Naive B cell (primary cell): Measurements from ENCODE around the gene FOCAD. TPM values are rescaled to one million over a fixed set of nuclear protein-coding genes. Genes with fewer than 3 reads are reported as not detected.

Experiments used
- ATAC-seq, 2 donors: fragments of 150-1000 bp; cut with Tn5 transposase; 2 replicates each; pipeline ENCODE4 v1.10.0; 2021; ENCODE audit warnings: low read depth in 2 of 2, mild to moderate bottlenecking in 2 of 2, moderate library complexity in 2 of 2
- DNase-seq: peaks from one replicate; pipeline ENCODE4 v3.0.0; 2022
- H3K27ac Mint-ChIP-seq, 6 donors: one replicate each; pipeline ENCODE4 v1.8.0; 2020 to 2022; ENCODE audit warnings: mild to moderate bottlenecking in 6 of 6, mixed read lengths in 6 of 6, moderate library complexity in 5 of 6, inconsistent platforms in 2 of 6
- H3K27me3 Mint-ChIP-seq, 3 donors: one replicate each; pipeline ENCODE4 v1.8.0; 2021 to 2022; ENCODE audit warnings: mixed read lengths in 3 of 3, mild to moderate bottlenecking in 1 of 3
- H3K36me3 Mint-ChIP-seq, 2 donors: one replicate each; pipeline ENCODE4 v1.8.0; 2020 to 2022; ENCODE audit warnings: mixed read lengths in 2 of 2, inconsistent platforms in 1 of 2, mild to moderate bottlenecking in 1 of 2
- H3K4me1 Mint-ChIP-seq, 3 donors: one replicate each; pipeline ENCODE4 v1.8.0; 2020 to 2022; ENCODE audit warnings: mixed read lengths in 3 of 3, inconsistent platforms in 1 of 3, mild to moderate bottlenecking in 1 of 3, moderate library complexity in 1 of 3
- H3K4me3 Mint-ChIP-seq, 8 donors: one replicate each; pipeline ENCODE4 v1.8.0; 2020 to 2022; ENCODE audit warnings: mild to moderate bottlenecking in 8 of 8, mixed read lengths in 8 of 8, moderate library complexity in 8 of 8, inconsistent platforms in 2 of 8
- H3K9me3 Mint-ChIP-seq, 7 donors: one replicate each; pipeline ENCODE4 v1.8.0; 2020 to 2022; ENCODE audit warnings: mixed read lengths in 7 of 7, mild to moderate bottlenecking in 5 of 7, inconsistent platforms in 2 of 7, moderate library complexity in 1 of 7
- polyA plus RNA-seq, 6 donors: library from polyadenylated mRNA; unstranded; fragments of 300-500 nt; fragmentation: Illumina TruSeq; gene quantifications; one replicate each; pipeline ENCODE4 v1.2.3, GENCODE V29; 2021; ENCODE audit warnings: low read depth in 6 of 6

Gene FOCAD
- polyA plus RNA-seq, 6 donors from 2014 or later = 3.0 to 9.2 (median 5.5) TPM

GRCh38 chr9:20988671-20989315, 304.7 kb downstream of the FOCAD start:
- H3K27ac Mint-ChIP-seq = peak overlapping the region in 1 of 6 donors; percentile 11
- peaks cover 16 to 18% of the 10 kb centered on the region in 2 donors for H3K36me3 Mint-ChIP-seq
- H3K4me1 Mint-ChIP-seq = peaks cover 0 to 18% (median 0%) of the 10 kb centered on the region in 3 donors
- no peaks in the 10 kb centered on the region for H3K9me3 Mint-ChIP-seq
- H3K4me3 Mint-ChIP-seq = no peak overlapping the region
- DNase-seq (no peak), ATAC-seq (no peak)
- H3K27me3 Mint-ChIP-seq = no peaks in the 10 kb centered on the region

- H3K4me1 Mint-ChIP-seq = peaks cover 0 to 26% (median under 1%) of the 10 kb centered on the region in 3 donors
- peak overlapping the region in 1 of 8 donors; percentile 22 for H3K4me3 Mint-ChIP-seq
- no peaks in the 10 kb centered on the region for H3K9me3 Mint-ChIP-seq
- peak overlapping the region in 1 of 6 donors; percentile 79 for H3K27ac Mint-ChIP-seq
- ATAC-seq (no peak), DNase-seq (no peak)
- H3K36me3 Mint-ChIP-seq = peaks cover 16 to 18% of the 10 kb centered on the region in 2 donors
- H3K27me3 Mint-ChIP-seq = no peaks in the 10 kb centered on the region
These were observed 305.9 kb downstream of the FOCAD start for GRCh38 chr9:20989923-20990341.

- ATAC-seq (no peak), DNase-seq (no peak)
- Mint-ChIP-seq H3K4me3 (no peak overlapping the region), H3K27ac (no peak overlapping the region), H3K4me1 (peaks cover 4 to 35% (median 10%) of the 10 kb centered on the region in 3 donors), H3K9me3 (no peaks in the 10 kb centered on the region), H3K27me3 (no peaks in the 10 kb centered on the region), H3K36me3 (peaks cover 16 to 19% of the 10 kb centered on the region in 2 donors)
These were observed 306.8 kb downstream of the FOCAD start for GRCh38 chr9:20990867-20991266.

- Mint-ChIP-seq H3K36me3 (peaks cover 9 to 24% of the 10 kb centered on the region in 2 donors), H3K27me3 (no peaks in the 10 kb centered on the region), H3K27ac (no peak overlapping the region), H3K9me3 (no peaks in the 10 kb centered on the region), H3K4me3 (no peak overlapping the region), H3K4me1 (peaks cover 21 to 62% (median 31%) of the 10 kb centered on the region in 3 donors)
- ATAC-seq = no peak
- no peak for DNase-seq
These were observed 310.4 kb downstream of the FOCAD start for GRCh38 chr9:20994486-20994885.

GRCh38 chr9:20995616-20996015, 311.6 kb downstream of the FOCAD start:
- peaks cover 0 to 2% (median 0%) of the 10 kb centered on the region in 7 donors for H3K9me3 Mint-ChIP-seq
- no peak for ATAC-seq
- H3K36me3 Mint-ChIP-seq = peaks cover 3 to 18% of the 10 kb centered on the region in 2 donors
- no peak overlapping the region for H3K27ac Mint-ChIP-seq
- H3K27me3 Mint-ChIP-seq = no peaks in the 10 kb centered on the region
- H3K4me3 Mint-ChIP-seq = peak overlapping the region in 3 of 8 donors; percentile 62 to 83 (median 67)
- DNase-seq = no peak
- H3K4me1 Mint-ChIP-seq = peaks cover 21 to 53% (median 31%) of the 10 kb centered on the region in 3 donors

GRCh38 chr9:20996809-20997208, 312.8 kb downstream of the FOCAD start:
- Mint-ChIP-seq H3K27ac (peak overlapping the region in 3 of 6 donors; percentile 65 to 76 (median 65)), H3K27me3 (no peaks in the 10 kb centered on the region), H3K4me1 (peaks cover 21 to 45% (median 31%) of the 10 kb centered on the region in 3 donors), H3K9me3 (peaks cover 6 to 10% (median 7%) of the 10 kb centered on the region in 7 donors), H3K4me3 (peak overlapping the region in 5 of 8 donors; percentile 16 to 83 (median 70)), H3K36me3 (peaks cover 11 to 23% of the 10 kb centered on the region in 2 donors)
- ATAC-seq (no peak), DNase-seq (no peak)

DNA sequence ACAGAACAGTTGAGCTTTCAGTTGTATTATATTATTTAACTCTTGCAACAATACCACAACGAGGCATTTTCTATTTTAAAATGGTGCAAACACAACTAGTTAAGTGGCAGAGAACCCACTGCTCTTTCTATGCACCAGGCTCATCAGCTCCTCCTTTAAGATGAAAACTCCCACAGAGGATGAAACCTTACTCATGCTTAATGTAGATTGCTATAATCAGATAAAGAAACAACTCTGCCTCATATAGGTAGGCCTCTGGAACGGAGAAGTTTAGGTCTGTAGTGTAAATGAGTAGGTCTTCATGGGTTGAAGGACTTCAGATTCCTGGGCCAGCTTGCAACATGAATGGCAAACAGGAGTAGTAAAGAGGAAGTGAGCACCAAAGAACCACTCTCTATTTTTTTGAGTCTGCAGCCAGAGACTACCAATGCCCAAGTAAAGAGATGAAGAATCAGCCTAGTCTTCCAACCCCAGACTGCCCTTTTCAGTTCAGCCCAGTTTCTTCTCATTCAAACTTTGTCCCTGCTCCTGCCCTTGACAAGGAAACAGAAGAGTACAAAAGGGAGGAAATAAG, 313.5 kb downstream of the FOCAD start:
- H3K9me3 Mint-ChIP-seq = peaks cover 6 to 15% (median 7%) of the 10 kb centered on the region in 7 donors
- H3K27ac Mint-ChIP-seq = peak overlapping the region in 3 of 6 donors; percentile 26 to 80 (median 76)
- DNase-seq = no peak
- no peaks in the 10 kb centered on the region for H3K27me3 Mint-ChIP-seq
- H3K36me3 Mint-ChIP-seq = peaks cover 11 to 31% of the 10 kb centered on the region in 2 donors
- H3K4me3 Mint-ChIP-seq = peak overlapping the region in 4 of 8 donors; percentile 35 to 83 (median 68)
- peaks cover 21 to 45% (median 31%) of the 10 kb centered on the region in 3 donors for H3K4me1 Mint-ChIP-seq
- peak; percentile 55 to 61 for ATAC-seq

DNA sequence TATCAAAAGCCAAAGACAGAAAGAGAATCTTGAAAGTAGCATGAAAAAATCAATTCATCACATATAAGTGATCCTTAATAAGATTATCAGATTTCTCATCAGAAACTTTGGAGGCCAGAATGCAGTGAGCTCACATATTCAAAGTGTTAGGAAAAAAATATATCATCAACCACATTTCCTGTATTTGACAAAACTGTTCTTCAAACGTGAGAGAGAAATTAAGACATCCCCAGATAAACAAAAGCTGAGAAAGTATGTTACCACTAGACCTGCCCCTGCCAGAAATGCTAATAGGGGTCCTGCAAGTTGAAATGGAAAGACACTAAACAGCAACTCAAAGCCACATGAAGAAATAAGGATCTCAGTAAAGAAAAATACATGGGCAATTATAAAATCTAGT, 317.5 kb downstream of the FOCAD start:
- ATAC-seq (no peak), DNase-seq (no peak)
- H3K27ac Mint-ChIP-seq = no peak overlapping the region
- H3K4me1 Mint-ChIP-seq = peaks cover 13 to 20% (median 14%) of the 10 kb centered on the region in 3 donors
- peaks cover 31 to 44% of the 10 kb centered on the region in 2 donors for H3K36me3 Mint-ChIP-seq
- H3K4me3 Mint-ChIP-seq = no peak overlapping the region
- H3K9me3 Mint-ChIP-seq = peaks cover 6 to 15% (median 7%) of the 10 kb centered on the region in 7 donors
- no peaks in the 10 kb centered on the region for H3K27me3 Mint-ChIP-seq

GRCh38 chr9:21002040-21002439, 318.0 kb downstream of the FOCAD start:
- H3K27me3 Mint-ChIP-seq = no peaks in the 10 kb centered on the region
- H3K4me1 Mint-ChIP-seq = peaks cover 9 to 16% (median 10%) of the 10 kb centered on the region in 3 donors
- H3K36me3 Mint-ChIP-seq = peaks cover 36 to 48% of the 10 kb centered on the region in 2 donors
- H3K27ac Mint-ChIP-seq = no peak overlapping the region
- H3K9me3 Mint-ChIP-seq = peaks cover 6 to 15% (median 7%) of the 10 kb centered on the region in 7 donors
- ATAC-seq (no peak), DNase-seq (no peak)
- H3K4me3 Mint-ChIP-seq = no peak overlapping the region

DNA sequence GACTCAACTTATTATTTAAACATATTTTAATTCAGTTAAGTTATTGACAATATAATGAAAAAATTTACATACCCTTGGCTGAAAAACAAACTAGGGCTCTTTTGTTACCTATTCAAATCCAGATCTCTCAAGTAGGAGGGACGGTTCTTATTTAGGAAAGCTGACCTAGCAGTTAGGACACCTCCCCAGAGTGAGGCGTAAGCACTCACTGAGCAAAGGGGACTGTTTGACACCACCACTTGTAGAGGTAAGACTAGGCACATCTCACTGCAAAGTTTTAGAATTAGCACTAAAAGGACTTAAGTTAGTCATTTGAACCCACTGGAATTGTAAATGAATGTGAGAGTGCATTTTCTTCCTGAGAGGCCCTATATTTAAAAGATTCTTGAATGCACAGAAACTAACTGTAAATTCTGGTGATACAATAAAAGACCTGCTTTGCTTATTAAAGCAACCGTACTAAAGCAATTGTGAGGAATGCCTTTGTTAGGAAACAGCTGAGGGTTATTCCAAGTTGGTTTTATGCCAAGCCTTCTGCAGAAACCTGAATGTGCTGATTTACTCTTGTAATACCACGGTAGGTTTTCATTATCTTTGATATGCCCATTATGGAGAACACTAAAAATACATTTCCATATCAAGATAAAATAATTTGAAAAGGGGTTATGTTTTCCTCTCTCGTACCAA, 331.2 kb downstream of the FOCAD start:
- no peak for DNase-seq
- no peak for ATAC-seq
- H3K27ac Mint-ChIP-seq = no peak overlapping the region
- no peaks in the 10 kb centered on the region for H3K9me3 Mint-ChIP-seq
- H3K27me3 Mint-ChIP-seq = no peaks in the 10 kb centered on the region
- no peak overlapping the region for H3K4me3 Mint-ChIP-seq
- peaks cover 9 to 25% (median 11%) of the 10 kb centered on the region in 3 donors for H3K4me1 Mint-ChIP-seq
- peaks cover 16 to 23% of the 10 kb centered on the region in 2 donors for H3K36me3 Mint-ChIP-seq

- H3K4me3 Mint-ChIP-seq = no peak overlapping the region
- H3K27ac Mint-ChIP-seq = peak overlapping the region in 2 of 6 donors; percentile 10 to 62
- no peak for DNase-seq
- H3K4me1 Mint-ChIP-seq = peaks cover 9 to 22% (median 11%) of the 10 kb centered on the region in 3 donors
- no peaks in the 10 kb centered on the region for H3K27me3 Mint-ChIP-seq
- no peaks in the 10 kb centered on the region for H3K9me3 Mint-ChIP-seq
- peaks cover 16 to 23% of the 10 kb centered on the region in 2 donors for H3K36me3 Mint-ChIP-seq
- peak in 1 of 2 donors; percentile 39 for ATAC-seq
These were observed 331.9 kb downstream of the FOCAD start for GRCh38 chr9:21015995-21016394.

- Mint-ChIP-seq H3K27me3 (no peaks in the 10 kb centered on the region), H3K27ac (peak overlapping the region in 1 of 6 donors; percentile 62), H3K9me3 (peaks cover 0 to 2% (median 0%) of the 10 kb centered on the region in 7 donors), H3K4me3 (peak overlapping the region in 1 of 8 donors; percentile 17), H3K4me1 (peaks cover 14 to 31% (median 18%) of the 10 kb centered on the region in 3 donors), H3K36me3 (peaks cover 16 to 23% of the 10 kb centered on the region in 2 donors)
- DNase-seq = no peak
- ATAC-seq = no peak
These were observed 332.8 kb downstream of the FOCAD start for GRCh38 chr9:21016701-21017491.

- Mint-ChIP-seq H3K9me3 (peaks cover 0 to 7% (median 0%) of the 10 kb centered on the region in 7 donors), H3K27me3 (no peaks in the 10 kb centered on the region), H3K4me1 (peaks cover 14 to 36% (median 18%) of the 10 kb centered on the region in 3 donors), H3K4me3 (no peak overlapping the region), H3K36me3 (peaks cover 14 to 22% of the 10 kb centered on the region in 2 donors), H3K27ac (peak overlapping the region in 1 of 6 donors; percentile 15)
- ATAC-seq (no peak), DNase-seq (no peak)
These were observed 334.1 kb downstream of the FOCAD start for GRCh38 chr9:21018177-21018576.
